HepG2 (cell line): ENCODE results near the gene PLCB4.

ENCODE experiments used
- ARNTL ChIP-seq: sonication (generic); formaldehyde crosslinking; IDR thresholded peaks from 2 replicates; pipeline ENCODE4 v1.4.0; 2020; ENCODE audit warnings: mild to moderate bottlenecking, missing genetic modification reagents
- GABPB1 ChIP-seq: IDR thresholded peaks from 2 replicates; pipeline ENCODE4 v1.6.1; 2016; ENCODE audit warnings: mild to moderate bottlenecking, missing genetic modification reagents, moderate library complexity, missing compliant biosample characterization
- GATAD2A ChIP-seq: IDR thresholded peaks from 2 replicates; pipeline ENCODE4 v1.6.1; 2016
- JUND ChIP-seq: sonication (generic); formaldehyde crosslinking; IDR thresholded peaks from 2 replicates; pipeline ENCODE4 v1.8.0; 2022; ENCODE audit warnings: mild to moderate bottlenecking, missing genetic modification reagents
- KAT7 ChIP-seq: IDR thresholded peaks from 2 replicates; pipeline ENCODE4 v1.6.1; 2018; ENCODE audit warnings: borderline replicate concordance, missing compliant biosample characterization
- MEIS2 ChIP-seq: sonication (generic); formaldehyde crosslinking; IDR thresholded peaks from 2 replicates; pipeline ENCODE4 v1.9.0; 2021; ENCODE audit warnings: mild to moderate bottlenecking, missing genetic modification reagents
- MZF1 ChIP-seq: sonication (generic); formaldehyde crosslinking; IDR thresholded peaks from 2 replicates; pipeline ENCODE4 v1.8.1; 2023; ENCODE audit warnings: mild to moderate bottlenecking, missing genetic modification reagents, borderline replicate concordance
- PHF8 ChIP-seq: sonication (generic); formaldehyde crosslinking; IDR thresholded peaks from 2 replicates; pipeline ENCODE4 v1.5.0; 2020; ENCODE audit warnings: missing genetic modification reagents
- SMARCE1 ChIP-seq: fragments of 450-650 bp; IDR thresholded peaks from 2 replicates; pipeline ENCODE4 v1.6.1; 2017; ENCODE audit warnings: borderline replicate concordance
- SUZ12 ChIP-seq: fragments of 150-350 bp; IDR thresholded peaks from 2 replicates; pipeline ENCODE4 v1.6.1; 2014; ENCODE audit warnings: low read depth, low read length
- ZNF20 ChIP-seq: sonication (generic); formaldehyde crosslinking; IDR thresholded peaks from 2 replicates; pipeline ENCODE4 v1.4.0; 2020; ENCODE audit warnings: mild to moderate bottlenecking, moderate library complexity, missing genetic modification reagents
- TF ChIP-seq, protein P1 (sequence below): sonication (generic); formaldehyde crosslinking; IDR thresholded peaks from 2 replicates; pipeline ENCODE4 v1.5.0; 2020; ENCODE audit warnings: mild to moderate bottlenecking, missing genetic modification reagents, moderate library complexity
- TF ChIP-seq, protein P2 (sequence below): sonication (generic); formaldehyde crosslinking; IDR thresholded peaks from 2 replicates; pipeline ENCODE4 v1.4.0; 2020; ENCODE audit warnings: missing genetic modification reagents
- TF ChIP-seq, protein P3 (sequence below): sonication (generic); formaldehyde crosslinking; IDR thresholded peaks from 2 replicates; pipeline ENCODE4 v1.5.0; 2020; ENCODE audit warnings: missing genetic modification reagents

DNA sequence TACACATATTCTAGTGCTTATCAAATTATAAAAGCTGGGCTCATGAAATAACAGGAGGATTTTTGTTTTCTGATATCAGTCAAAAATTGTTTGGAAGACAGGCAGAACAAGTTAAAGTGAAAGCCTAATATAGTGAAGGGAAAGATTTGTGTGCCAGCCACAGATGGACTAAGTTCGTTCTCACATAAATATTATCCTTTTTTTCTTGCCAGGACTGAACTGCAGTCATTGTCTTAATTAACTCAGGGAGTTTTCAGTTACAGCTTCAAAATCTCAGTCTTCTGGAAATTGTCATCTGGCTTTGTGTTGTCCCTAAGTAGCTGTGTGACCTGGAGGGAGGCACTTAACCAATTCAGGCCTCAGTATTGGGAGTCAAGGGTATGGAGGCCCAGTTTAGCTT lies 40.7 kb downstream of the PLCB4 start:
- TF ChIP-seq KAT7 (no peak), JUND (no peak), MZF1 (CRISPR knock-in tag) (no peak), SMARCE1 (no peak), GABPB1 (CRISPR knock-in tag) (no peak), ZNF20 (CRISPR knock-in tag) (no peak), SUZ12 (no peak), GATAD2A (CRISPR knock-in tag) (no peak), ARNTL (CRISPR knock-in tag) (no peak), PHF8 (CRISPR knock-in tag) (no peak), MEIS2 (CRISPR knock-in tag) (no peak)
- TF ChIP-seq, protein P1, sequence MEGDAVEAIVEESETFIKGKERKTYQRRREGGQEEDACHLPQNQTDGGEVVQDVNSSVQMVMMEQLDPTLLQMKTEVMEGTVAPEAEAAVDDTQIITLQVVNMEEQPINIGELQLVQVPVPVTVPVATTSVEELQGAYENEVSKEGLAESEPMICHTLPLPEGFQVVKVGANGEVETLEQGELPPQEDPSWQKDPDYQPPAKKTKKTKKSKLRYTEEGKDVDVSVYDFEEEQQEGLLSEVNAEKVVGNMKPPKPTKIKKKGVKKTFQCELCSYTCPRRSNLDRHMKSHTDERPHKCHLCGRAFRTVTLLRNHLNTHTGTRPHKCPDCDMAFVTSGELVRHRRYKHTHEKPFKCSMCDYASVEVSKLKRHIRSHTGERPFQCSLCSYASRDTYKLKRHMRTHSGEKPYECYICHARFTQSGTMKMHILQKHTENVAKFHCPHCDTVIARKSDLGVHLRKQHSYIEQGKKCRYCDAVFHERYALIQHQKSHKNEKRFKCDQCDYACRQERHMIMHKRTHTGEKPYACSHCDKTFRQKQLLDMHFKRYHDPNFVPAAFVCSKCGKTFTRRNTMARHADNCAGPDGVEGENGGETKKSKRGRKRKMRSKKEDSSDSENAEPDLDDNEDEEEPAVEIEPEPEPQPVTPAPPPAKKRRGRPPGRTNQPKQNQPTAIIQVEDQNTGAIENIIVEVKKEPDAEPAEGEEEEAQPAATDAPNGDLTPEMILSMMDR (CRISPR knock-in tag) = no peak
- TF ChIP-seq, protein P2, sequence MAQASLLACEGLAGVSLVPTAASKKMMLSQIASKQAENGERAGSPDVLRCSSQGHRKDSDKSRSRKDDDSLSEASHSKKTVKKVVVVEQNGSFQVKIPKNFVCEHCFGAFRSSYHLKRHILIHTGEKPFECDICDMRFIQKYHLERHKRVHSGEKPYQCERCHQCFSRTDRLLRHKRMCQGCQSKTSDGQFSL (CRISPR knock-in tag) = no peak
- TF ChIP-seq, protein P3, sequence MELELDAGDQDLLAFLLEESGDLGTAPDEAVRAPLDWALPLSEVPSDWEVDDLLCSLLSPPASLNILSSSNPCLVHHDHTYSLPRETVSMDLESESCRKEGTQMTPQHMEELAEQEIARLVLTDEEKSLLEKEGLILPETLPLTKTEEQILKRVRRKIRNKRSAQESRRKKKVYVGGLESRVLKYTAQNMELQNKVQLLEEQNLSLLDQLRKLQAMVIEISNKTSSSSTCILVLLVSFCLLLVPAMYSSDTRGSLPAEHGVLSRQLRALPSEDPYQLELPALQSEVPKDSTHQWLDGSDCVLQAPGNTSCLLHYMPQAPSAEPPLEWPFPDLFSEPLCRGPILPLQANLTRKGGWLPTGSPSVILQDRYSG (CRISPR knock-in tag) = no peak
